Mucosa of stomach (tissue), 1 donor: ENCODE data around the gene STOML3.

Source experiments
- H3K27me3 ChIP-seq: one replicate; pipeline ENCODE4 v1.7.0; 2013; ENCODE audit warnings: mild to moderate bottlenecking, low read length; ENCODE audit not compliant: control insufficient read depth, insufficient read depth
- H3K36me3 ChIP-seq: one replicate; pipeline ENCODE4 v1.7.0; 2013; ENCODE audit warnings: low read length; ENCODE audit not compliant: control insufficient read depth, insufficient read depth
- H3K4me1 ChIP-seq: one replicate; pipeline ENCODE4 v1.7.0; 2013; ENCODE audit warnings: mild to moderate bottlenecking, low read length; ENCODE audit not compliant: control insufficient read depth, insufficient read depth
- H3K4me3 ChIP-seq: one replicate; pipeline ENCODE4 v1.7.0; 2013; ENCODE audit warnings: low read length
- H3K9ac ChIP-seq: one replicate; pipeline ENCODE4 v1.7.0; 2013; ENCODE audit warnings: mild to moderate bottlenecking, low read length, moderate library complexity
- H3K9me3 ChIP-seq: one replicate; pipeline ENCODE4 v1.7.0; 2013; ENCODE audit warnings: mild to moderate bottlenecking, low read length, moderate library complexity; ENCODE audit not compliant: control insufficient read depth
- donor health status: Pancreatic carcinoma.

Gene STOML3

DNA sequence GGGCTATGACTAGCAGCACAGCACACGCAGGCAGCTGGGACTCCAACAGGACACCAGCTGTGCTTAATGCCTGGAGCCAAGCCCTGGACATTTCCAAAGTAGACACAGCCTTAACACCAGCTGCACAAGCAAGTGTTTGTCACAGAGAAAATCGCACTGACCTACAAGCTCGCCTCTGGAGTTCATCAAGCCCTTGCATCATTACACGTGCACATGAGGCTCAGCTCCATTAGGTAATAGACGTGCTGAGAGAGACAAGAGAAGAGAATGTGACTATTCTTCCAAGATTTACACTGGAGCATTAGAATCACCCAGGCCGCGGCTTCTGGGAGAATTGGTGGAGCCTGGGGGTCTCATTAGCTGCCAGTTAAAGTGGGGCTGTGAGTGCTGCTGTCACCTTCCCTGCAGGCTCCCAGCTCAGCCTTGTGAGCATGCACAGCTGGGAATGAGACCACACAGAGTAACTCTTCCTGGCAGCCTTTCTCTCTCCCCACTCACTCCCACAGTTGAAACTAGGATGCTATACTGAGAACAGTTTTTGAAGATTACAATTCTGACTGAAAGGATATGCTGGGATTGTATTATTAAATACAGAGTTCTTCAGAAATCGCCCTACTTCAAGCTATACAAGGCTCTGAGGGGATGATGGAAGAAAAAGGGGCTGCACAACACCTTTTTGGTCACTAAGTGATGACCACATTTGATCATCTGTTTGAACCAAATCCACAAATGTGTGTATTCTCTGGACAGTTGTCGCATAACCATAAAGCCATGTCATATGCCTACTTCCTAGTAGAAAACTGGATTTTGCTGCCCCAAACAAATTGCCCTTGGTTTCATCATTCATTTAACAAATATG lies 10.5 kb downstream of the STOML3 start:
- Histone ChIP-seq H3K36me3 (no peaks in the 10 kb centered on the region), H3K27me3 (no peaks in the 10 kb centered on the region), H3K9me3 (no peaks in the 10 kb centered on the region), H3K9ac (no peak overlapping the region), H3K4me1 (no peaks in the 10 kb centered on the region), H3K4me3 (no peak overlapping the region)

DNA sequence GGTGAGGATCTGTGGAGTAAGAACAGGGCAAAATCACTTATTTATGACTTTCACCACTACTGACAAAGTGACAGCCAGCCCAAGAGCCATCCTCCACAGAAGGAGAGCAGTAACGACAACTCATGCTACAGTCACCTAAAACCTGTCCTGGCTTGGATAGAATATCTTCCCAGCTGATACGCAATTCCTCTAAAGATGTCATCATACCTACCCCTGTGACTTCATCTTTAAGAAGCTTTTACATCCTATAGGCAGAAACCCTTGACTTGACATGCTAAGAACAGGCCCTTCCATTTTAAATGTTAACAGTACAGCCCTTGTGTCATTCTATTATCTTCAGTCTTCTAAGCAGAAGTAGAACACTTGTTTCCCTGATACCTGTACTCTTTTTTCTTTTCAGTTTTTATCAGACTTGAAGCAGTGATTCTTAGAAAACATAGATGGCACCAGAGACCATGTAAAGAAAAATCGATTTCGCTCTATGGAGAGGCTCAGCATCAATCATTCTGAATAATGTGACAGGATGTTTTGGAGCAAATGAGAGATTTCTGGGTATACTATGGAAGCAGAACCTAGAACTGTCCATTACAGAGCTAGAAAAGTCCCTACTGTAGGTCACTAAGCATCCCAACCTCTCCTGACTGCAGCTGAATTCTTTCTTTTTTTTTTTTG lies 20.1 kb downstream of the STOML3 start:
- Histone ChIP-seq H3K9ac (no peak overlapping the region), H3K4me3 (no peak overlapping the region), H3K36me3 (no peaks in the 10 kb centered on the region), H3K27me3 (no peaks in the 10 kb centered on the region), H3K9me3 (no peaks in the 10 kb centered on the region), H3K4me1 (no peaks in the 10 kb centered on the region)

DNA sequence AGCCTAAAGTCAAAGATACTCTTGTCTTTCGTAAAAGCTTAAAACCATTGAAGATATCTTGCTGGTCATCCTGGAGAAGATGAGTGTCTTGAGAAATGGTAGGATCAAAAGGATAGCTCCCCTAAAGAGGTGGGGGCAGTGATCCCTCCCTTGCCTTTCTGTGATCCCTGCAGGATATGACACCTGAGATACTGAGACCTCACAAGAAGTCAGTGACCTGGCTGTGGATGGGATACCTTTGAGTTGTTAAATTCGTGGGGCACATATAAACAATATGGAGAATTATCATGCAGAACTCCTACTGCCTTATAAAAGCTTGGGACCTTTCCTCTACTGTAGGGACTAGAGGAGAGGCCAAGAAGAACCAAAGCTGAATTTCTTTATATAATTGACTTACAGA lies 21.4 kb downstream of the STOML3 start:
- H3K9ac ChIP-seq, result no peak overlapping the region
- no peaks in the 10 kb centered on the region for H3K9me3 ChIP-seq
- H3K4me1 ChIP-seq, result no peaks in the 10 kb centered on the region
- H3K4me3 ChIP-seq, result no peak overlapping the region
- H3K36me3 ChIP-seq, result no peaks in the 10 kb centered on the region
- H3K27me3 ChIP-seq, result no peaks in the 10 kb centered on the region

DNA sequence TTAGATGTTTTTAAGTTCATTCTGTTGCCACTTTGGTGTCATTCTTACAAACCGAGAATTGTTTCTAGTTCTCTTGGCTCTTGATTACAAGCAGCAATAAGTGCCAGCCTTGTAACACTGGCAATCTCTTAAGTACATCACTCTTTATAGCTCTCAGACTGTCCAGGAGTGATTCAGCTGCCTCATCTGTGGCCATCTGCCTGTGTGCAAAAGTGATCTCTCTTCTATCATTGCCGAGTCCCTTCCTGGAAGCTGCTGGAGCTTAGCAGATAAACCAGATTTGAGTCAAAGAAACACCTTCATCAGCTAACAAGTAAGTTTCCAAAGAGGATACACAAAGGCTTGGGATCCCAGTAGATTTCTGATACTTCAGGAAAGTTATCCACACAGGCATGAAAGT lies 23.2 kb downstream of the STOML3 start:
- no peak overlapping the region for H3K9ac ChIP-seq
- no peak overlapping the region for H3K4me3 ChIP-seq
- no peaks in the 10 kb centered on the region for H3K27me3 ChIP-seq
- H3K36me3 ChIP-seq, result no peaks in the 10 kb centered on the region
- no peaks in the 10 kb centered on the region for H3K4me1 ChIP-seq
- H3K9me3 ChIP-seq, result no peaks in the 10 kb centered on the region

DNA sequence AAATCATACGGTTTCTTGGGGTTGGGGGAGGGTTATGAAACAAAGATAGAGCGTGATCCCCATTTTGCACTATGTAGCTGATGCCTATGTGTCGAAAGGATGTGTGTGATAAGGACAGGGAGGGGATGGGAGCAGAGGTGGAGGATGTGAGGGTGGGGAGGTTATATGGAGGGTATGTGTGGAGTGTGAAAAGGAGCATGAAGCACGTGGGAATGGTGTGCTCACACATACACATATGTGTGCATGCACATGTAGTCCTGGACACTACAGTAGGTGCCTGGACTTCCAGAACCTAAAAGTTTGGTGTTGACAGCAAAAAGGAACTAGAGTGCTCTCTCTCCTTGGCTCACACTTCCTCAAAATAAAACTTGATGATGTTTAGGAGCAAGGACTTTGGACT lies 25.4 kb downstream of the STOML3 start:
- H3K36me3 ChIP-seq, result no peaks in the 10 kb centered on the region
- no peaks in the 10 kb centered on the region for H3K9me3 ChIP-seq
- no peaks in the 10 kb centered on the region for H3K27me3 ChIP-seq
- no peak overlapping the region for H3K4me3 ChIP-seq
- H3K9ac ChIP-seq, result no peak overlapping the region
- H3K4me1 ChIP-seq, result no peaks in the 10 kb centered on the region

DNA sequence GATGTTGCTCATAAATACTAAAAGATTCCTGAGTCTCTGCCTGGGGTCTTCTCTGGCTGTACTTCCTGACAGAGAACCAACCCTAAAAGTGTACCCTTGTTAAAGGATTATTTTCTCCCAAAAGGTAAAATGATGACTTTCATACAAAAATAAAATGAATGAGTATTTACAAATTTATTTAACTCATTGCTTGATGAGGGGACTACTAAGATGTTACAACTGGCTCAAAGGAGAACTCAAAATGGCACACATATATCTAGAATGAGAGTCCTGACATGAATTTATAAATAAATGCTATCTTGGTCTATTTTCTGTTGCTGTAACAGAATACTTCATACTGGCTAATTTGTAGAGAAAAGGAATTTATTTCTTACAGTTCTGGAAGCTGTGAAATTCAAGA lies 30.5 kb downstream of the STOML3 start:
- Histone ChIP-seq H3K9me3 (no peaks in the 10 kb centered on the region), H3K4me3 (no peak overlapping the region), H3K4me1 (no peaks in the 10 kb centered on the region), H3K27me3 (no peaks in the 10 kb centered on the region), H3K36me3 (no peaks in the 10 kb centered on the region), H3K9ac (no peak overlapping the region)

DNA sequence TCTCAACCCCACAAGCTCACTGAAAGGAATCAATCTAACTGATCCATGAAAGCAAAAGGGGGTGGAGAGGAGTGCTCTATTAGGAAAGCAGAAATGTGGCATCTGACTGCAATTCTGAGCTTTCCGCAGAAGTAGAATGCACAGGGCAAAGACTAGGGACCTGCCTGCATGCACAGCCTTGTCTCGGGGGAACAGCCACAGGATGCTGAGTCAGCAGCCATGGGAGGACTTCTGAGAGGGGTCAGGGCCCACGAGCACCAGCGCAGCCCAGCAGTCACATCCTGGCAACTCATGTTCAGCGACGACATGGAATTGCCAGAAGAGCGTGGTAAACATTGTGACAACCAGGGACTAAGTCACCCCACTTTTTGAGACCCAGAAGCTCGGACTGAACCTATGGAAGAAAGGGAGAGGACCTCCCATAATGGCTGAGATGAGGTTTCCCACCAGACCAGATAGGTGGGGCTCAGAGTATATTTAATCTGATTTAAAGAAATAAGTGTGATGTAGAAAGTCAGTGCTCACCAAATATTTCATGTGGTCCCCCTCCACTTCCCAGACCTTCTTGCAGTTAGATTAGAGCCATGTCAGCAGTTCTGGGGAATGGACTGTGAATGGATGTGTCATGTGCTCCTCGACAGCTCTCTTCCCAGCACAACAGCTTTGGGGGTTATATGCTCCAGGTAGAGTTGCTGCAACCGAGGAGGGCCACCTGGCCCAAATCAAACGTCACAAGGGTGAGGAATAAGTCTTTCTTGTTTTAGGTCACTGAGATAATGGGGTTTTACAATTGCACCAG lies 32.6 kb downstream of the STOML3 start:
- Histone ChIP-seq H3K9ac (no peak overlapping the region), H3K9me3 (no peaks in the 10 kb centered on the region), H3K4me3 (no peak overlapping the region), H3K27me3 (no peaks in the 10 kb centered on the region), H3K4me1 (no peaks in the 10 kb centered on the region), H3K36me3 (no peaks in the 10 kb centered on the region)

DNA sequence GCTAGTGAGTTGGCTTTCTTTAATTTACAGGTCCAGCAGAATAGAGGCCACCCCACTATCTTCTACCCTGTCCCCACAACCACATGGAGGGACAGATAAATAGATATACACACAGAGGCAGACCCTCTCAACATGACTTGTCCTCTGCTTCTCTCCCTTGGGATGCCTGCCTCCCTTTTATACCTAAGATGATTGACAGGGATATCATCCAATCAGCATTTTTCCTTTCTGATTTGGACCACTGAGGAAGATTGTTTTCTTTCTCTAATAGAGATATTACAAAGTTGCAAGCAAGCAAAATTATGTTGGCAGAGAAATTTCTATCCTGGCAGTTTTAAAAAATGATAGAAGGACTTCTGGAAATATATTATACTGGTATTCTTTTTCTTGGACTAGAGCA lies 35.8 kb downstream of the STOML3 start:
- no peak overlapping the region for H3K9ac ChIP-seq
- H3K27me3 ChIP-seq, result no peaks in the 10 kb centered on the region
- H3K4me1 ChIP-seq, result no peaks in the 10 kb centered on the region
- no peak overlapping the region for H3K4me3 ChIP-seq
- H3K36me3 ChIP-seq, result no peaks in the 10 kb centered on the region
- no peaks in the 10 kb centered on the region for H3K9me3 ChIP-seq

DNA sequence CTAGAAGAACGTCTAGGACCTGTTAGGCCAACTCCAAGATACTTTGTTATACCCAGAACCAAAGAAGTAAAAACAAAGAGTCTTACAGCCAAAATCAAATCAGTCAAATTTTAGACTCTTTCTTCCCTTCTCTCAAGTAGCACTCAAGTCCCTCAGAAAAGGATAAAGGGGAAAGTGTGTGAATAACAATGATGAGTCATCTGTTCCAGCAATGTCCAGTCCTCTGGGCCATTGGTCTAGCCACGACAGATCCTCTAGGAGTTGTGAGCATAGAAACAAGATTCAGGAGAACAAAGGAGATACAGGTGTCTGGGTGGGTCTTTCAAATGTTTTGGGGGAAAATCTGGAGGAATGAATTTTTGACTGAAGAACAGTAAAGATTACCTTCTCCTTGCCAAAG lies 36.3 kb downstream of the STOML3 start:
- Histone ChIP-seq H3K4me3 (no peak overlapping the region), H3K4me1 (no peaks in the 10 kb centered on the region), H3K9ac (no peak overlapping the region), H3K9me3 (no peaks in the 10 kb centered on the region), H3K36me3 (no peaks in the 10 kb centered on the region), H3K27me3 (no peaks in the 10 kb centered on the region)

DNA sequence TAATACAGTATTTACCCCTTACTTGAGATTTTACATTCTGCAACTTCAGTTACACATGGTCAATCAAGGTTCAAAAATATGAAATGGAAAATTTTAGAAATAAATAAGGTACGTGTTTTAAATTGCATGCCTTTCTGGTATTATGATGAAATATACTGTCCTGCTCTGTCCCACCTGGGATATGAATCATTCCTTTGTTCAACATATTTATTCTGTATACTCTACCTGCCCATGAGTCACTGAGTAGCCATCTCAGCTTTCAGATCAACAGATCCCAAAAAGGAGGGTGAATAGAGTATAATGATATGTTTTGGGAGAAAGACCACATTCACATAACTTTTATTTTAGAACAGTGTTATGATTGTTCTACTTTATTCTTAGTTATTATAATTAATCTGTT lies 37.8 kb downstream of the STOML3 start:
- Histone ChIP-seq H3K27me3 (no peaks in the 10 kb centered on the region), H3K4me3 (no peak overlapping the region), H3K4me1 (no peaks in the 10 kb centered on the region), H3K9ac (no peak overlapping the region), H3K36me3 (no peaks in the 10 kb centered on the region), H3K9me3 (no peaks in the 10 kb centered on the region)

DNA sequence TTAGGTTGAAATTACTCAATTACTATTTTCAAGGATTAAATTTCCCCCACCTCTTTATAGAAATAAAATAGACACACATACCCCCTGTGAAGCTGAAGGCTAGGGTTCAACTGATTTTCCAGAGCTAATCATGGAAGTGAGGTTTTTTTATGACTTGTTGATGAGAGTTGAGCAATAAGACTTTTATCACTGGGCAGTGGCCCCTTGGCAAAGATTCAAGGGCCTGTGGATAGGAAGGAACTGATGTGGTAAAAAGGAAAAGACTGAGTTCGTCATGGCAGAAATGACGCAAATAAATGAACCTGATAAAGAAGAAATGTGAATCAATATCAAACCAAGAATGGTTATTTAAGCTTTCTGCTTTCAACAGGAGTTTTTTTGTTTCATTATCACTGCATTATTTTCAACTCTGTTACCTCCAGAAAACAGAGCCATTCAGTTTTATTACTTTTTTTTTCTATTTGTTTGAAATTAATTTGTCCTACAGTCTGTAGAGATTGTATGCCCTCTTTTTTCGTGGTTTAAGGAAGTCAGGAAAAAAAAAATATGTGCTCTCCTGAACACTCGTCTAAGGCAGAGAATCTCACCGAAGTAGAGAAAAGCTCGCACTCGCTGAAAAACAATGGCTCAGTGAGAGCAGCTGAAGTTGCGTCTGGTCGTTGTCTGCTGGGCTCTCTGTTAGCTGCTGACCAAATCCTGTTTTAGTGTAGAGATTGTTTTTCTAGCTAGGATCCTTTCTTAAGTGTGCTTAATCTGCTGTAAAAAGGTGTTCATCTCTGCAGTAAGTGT lies 38.9 kb downstream of the STOML3 start:
- Histone ChIP-seq H3K36me3 (no peaks in the 10 kb centered on the region), H3K9ac (no peak overlapping the region)

More for the DNA sequence above, 38.9 kb downstream of the STOML3 start:
- Histone ChIP-seq H3K27me3 (no peaks in the 10 kb centered on the region), H3K9me3 (no peaks in the 10 kb centered on the region), H3K4me3 (no peak overlapping the region), H3K4me1 (no peaks in the 10 kb centered on the region)
